ENCODE measurements around the gene LILRB3.
"Not testable (repeated sequence)": the region's sequence is repeated elsewhere in the genome, so short reads cannot be mapped to it uniquely, and the experiment has no call there.

Gene LILRB3

DNA sequence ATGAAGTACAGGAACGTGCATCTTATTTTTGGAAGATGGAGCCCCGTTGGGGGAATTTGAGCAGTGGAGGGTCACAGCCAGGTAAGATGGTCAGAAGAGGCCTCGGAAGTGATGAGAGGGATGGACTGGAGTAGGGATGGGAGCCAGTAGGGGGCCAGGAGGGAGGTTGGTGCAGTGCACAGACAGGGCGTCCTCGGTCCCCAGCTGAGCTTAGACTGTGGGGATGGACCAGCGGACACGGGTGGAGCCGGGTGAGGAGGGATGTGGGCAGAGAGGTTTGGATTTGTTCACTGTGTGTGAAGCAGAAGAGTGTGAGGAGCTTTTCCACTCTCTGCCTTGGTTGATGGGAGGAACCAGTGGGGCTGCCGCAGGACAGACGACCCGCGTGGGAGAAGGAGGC is 11.6 kb downstream of the LILRB3 start:
- in situ Hi-C loops (cut with MboI; ENCODE audit: low sequenced_read_pairs) = no loop called here

DNA sequence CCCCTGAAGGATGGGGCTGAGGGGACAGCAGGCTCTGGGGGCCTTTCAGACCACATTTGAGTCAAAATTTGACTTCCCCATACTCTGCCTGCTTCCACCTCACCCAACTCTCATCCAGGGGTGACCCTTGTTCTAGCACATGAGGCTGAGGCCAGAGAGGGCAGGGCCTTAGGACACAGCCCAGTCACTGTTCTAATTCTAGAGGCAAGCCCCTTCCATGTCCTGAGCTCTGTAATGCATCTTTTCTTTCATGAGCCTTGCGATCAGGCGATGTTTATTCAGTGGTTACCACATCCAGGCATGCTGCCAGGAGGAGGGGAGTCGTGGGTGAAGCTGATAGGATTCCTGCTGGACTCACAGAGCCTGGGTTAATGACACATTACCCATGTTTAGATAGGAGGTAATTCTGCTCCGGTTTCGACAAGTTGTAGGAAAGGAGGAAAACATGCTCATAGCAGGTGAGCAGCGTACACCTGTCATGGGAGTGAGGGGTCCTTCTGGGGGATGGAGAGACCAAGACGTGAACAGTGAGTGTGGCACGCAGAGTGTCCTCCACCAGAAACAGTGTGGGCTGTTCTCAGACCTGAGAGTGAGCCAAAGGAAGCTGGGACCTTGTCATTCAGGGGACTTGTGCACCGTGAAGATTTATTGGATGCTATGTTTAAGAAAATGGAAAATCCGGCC is 12.9 kb downstream of the LILRB3 start:
- in situ Hi-C loops (cut with MboI; ENCODE audit: low sequenced_read_pairs) = no loop called here

DNA sequence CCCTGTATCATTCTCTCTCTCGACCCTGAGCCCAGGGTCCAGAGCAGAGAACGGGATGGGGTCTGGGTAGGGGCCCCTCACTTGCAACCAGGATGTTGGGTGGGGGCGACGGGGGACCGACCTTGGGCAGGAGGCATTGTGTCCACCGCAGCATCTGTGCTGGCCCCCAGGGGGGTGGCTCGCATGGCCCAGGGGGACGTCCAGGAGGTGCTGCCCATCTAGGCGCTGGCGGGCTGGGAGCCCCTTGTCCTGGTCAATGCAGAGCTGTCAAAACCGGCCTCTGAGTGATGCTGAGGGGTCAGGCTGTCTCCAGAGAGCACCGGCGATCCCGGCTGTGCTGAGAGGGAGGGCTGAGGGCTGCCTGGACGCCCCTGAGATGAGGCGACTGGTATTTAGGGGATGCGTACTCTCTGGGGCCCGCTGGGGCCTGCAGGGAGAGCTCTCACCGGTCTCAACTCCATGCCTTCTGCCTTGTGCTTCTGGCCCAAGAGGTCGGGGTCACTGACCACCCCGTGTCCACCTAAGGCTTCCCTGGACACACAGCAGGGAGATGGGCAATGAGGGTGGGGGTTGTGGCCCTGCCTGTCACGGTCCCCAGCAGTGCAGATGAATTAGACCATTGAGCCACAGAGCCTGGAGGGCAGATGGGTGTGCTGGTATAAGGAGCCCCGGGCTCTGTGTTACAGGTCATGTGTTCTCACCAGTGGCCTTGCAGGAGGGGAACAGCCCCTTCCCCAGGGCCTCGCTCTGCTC is 13.6 kb downstream of the LILRB3 start:
- in situ Hi-C loops (cut with MboI; ENCODE audit: low sequenced_read_pairs) = no loop called here

DNA sequence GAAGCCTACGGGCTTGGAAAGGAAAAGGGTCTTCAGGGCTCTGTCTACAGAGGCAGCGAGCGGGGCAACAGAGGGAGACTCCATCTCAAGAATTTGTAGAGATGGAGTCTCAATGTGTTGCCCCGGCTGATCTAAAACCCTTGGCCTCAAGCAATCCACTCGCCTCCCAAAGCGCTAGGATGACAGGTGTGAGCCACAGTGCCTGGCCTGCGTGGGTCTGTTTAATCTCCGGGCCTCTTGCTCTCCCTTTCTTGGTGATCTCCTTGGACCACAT is 14.1 kb downstream of the LILRB3 start:
- in situ Hi-C loops (cut with MboI; ENCODE audit: low sequenced_read_pairs) = no loop called here

DNA sequence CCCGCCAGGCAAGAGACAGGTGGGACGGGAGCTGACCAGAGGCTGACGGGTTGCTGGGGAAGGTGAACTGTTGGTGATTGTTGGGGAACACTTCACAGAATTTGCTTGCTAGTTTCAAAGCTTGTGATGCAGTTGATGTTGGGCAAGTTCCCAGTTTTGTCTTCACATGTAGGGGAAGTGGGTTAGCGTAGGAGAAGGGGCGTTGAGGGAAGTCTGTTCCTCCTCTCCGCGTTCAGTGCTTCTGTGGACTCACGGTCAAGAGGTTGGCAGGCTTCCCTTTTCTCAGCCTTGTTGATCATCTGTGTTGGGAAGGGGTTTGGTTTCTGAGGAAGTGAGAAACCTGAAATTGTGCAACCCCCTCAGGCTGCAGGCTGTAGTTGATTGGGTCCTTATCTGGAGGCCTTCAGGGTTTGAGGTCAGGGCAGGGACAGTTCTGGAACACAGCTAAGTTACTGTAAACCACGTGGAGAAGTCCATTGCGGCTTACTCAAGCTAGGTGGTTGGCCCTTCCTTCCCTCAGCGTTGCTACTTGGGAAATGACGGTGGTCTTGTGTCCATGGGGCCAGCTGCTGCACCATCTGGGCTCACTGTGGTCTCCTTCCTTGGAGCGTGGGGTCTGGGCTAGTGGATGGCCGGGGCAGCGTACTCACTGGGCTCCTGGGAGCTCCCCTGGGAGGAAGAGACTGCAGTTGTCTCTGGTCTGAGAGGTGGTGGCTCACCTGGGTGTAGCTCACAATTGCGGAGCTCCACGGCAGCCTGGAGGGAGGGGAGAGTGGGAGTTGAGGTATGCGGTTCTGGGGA is 14.6 kb downstream of the LILRB3 start:
- in situ Hi-C loops (cut with MboI; ENCODE audit: low sequenced_read_pairs) = no loop called here

DNA sequence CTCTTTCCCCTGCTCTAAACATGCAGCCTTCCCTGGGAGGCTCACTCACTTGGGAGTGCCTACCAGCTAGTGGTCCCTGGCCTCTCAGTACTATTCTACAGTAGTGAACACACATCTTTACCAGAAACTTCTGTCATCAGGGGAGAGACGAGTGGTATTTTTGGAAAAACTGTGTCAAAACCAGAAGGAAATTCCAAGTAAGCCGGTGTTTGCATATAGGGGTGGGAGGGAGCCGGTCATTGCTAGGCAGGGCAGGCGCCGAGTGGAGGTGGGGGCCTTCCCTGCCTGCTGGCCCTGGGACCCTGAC is 15.2 kb downstream of the LILRB3 start:
- in situ Hi-C loops (cut with MboI; ENCODE audit: low sequenced_read_pairs) = no loop called here

DNA sequence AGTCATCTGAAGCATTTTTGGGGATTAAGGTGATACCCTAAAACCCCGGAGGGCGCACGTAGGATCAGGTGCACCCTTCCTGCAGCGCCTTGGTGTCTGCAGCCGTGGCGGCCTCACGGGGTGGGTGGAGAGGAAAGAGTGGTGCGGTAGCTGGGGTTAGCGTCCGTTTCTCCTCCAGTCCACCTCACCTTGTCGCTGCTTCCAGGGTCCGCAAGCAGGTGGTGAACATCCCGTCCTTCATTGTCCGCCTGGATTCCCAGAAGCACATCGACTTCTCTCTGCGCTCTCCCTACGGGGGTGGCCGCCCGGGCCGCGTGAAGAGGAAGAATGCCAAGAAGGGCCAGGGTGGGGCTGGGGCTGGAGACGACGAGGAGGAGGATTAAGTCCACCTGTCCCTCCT is 15.6 kb downstream of the LILRB3 start:
- in situ Hi-C loops (cut with MboI; ENCODE audit: low sequenced_read_pairs) = not testable (repeated sequence)

DNA sequence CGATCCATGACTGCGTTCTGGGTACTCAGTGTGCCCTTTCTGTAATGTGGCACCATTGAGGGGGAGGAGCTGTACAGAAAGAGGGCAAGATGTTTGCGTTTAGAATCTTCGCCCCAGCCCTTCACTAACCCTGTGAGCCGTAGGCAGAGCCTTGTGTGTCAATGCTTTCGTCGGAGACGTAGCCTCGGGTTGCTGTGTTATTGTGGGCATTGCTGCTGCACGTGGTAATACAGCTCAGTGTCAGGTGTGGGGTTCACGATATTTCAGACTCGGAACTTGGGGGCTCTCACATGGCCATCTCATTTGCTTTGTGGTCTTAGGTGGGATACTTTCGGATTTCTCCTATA is 16.0 kb downstream of the LILRB3 start:
- in situ Hi-C loops (cut with MboI; ENCODE audit: low sequenced_read_pairs) = no loop called here

DNA sequence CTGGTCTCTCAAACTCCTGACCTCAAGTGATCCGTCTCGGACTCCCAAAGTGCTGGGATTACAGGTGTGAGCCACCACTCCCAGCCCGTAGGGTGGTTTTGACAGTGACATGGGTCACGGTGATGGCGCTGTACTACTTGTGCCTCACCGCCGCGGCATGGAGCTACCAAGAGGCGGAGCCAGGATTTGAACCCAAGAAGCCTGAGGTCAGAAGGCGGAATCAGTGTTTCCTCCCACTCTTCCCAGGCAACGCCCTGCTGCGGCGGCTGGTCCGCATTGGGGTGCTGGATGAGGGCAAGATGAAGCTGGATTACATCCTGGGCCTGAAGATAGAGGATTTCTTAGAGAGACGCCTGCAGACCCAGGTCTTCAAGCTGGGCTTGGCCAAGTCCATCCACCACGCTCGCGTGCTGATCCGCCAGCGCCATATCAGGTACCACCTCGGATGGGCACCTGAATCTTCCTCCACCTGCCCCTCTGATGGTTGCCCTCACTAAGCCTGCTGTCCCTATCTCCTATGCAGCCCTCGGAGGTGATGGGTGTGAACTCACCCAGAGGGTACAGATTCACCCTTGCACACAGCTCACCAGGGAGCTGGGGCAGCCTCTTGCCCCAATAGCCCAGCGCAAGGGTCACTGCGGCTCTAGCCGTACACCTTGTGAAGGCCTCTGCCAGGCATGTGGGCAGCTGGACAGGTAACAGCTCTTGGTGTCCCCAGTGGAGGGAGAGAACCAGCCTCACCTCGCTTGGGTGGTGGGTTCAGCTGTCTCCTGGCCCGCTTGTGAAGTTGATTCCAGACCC is 16.6 kb downstream of the LILRB3 start:
- in situ Hi-C loops (cut with MboI; ENCODE audit: low sequenced_read_pairs) = no loop called here

DNA sequence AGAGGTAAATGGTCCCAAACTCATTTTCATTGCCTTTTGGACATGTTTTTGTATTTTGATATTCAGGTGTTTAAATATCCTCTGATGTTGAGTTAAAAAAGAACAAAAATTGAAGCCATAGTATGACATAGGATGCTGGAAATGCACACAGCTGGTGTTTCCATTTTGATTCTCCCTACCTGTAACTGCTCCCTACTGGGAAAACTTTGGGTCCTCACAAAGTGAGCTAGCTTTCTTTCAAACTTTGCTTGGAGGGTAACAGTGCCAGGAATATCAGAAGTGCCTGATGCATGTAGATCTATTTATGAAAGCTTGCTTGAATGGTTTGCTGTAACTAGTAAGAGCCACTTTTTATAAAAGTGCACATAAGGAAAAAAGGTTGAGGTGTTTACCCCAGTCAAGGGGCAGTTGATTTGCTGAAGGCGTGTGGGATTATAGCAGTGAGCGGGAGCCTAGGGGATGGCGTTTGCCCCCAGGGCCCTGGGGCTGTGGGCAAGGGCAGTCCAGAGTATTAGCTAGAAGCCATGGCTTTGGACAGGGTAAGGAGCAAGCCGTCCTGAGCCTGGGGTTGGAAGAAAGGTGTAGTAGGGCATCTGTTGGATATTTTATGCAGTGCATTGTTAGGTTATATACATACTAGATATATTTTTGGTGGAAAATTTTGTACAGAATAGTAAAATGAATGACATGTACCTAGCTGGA is 17.9 kb downstream of the LILRB3 start:
- in situ Hi-C loops (cut with MboI; ENCODE audit: low sequenced_read_pairs) = no loop called here

DNA sequence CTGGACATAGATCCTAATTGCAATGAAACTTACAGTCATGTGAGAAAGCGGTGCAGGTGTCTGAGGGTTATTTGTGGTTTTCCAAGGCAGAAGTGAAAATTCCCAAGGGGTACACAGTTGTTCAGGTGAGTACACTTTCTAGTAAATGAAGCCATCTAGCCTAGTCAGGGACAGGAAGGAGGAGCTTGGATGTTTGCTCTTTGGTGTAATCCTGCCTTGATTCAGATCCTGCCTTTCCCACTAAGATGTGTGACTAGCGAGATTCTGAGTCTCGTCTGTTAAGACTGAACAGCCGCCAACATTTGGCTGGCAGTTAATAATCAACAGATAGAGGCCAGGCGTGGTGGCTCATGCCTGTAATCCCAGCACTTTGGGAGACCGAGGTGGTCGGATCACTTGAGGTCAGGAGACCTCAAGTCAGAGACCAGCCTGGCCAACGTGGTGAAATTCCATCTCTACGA is 19.6 kb downstream of the LILRB3 start:
- in situ Hi-C loops (cut with MboI; ENCODE audit: low sequenced_read_pairs) = no loop called here

DNA sequence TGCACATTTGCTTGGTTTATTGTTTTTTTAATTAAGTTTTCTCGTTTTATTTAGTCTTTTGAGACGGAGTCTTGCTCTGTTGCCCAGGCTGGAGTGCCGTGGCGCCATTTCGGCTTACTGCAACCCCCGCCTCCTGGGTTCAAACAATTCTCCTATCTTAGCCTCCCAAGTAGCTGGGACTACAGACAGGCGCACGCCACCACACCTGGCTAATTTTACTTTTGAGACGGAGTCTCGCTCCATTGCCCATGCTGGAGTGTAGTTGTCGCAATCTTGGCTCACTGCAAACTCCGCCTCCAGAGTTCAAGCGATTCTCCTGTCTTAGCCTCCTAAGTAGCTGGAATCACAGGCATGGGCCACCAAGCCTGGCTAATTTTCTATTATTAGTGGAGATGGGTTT is 20.8 kb downstream of the LILRB3 start:
- in situ Hi-C loops (cut with MboI; ENCODE audit: low sequenced_read_pairs) = no loop called here

DNA sequence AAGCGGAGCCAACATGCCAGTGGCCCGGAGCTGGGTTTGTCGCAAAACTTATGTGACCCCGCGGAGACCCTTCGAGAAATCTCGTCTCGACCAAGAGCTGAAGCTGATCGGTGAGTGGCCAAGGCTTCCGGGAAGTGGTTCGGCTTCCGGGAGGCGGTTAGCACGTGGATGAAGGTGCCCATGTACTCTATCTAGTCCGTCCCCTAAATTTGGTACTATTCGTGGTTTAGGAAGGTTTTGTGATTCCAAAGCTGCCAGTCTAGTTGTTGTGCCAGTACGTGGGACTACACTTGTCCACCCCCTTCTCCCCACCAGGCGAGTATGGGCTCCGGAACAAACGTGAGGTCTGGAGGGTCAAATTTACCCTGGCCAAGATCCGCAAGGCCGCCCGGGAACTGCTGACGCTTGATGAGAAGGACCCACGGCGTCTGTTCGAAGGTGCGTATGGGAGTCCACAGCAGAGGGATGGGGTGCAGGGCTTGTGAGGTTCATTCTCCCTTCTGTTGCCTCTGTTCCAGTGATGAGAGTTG is 21.6 kb downstream of the LILRB3 start:
- in situ Hi-C loops (cut with MboI; ENCODE audit: low sequenced_read_pairs) = no loop called here

DNA sequence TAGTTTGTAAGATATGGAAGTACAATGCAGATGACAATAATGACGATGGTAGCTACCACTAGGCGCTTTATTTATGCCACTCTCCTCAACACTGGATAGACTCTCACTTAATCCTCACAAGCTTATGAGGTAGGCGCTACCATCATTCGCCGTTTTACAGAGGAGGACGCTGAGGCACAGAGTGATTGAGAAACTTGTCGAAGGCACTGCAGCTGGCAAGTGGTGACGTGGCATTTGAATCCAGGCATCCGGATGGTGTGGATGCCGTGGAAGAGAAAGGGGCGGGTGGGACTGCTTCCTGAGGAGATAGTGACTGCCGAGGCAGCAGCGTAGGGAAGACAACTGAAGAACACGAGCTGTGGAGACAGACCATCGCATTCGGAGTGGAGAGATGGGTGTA is 23.4 kb downstream of the LILRB3 start:
- in situ Hi-C loops (cut with MboI; ENCODE audit: low sequenced_read_pairs) = no loop called here

DNA sequence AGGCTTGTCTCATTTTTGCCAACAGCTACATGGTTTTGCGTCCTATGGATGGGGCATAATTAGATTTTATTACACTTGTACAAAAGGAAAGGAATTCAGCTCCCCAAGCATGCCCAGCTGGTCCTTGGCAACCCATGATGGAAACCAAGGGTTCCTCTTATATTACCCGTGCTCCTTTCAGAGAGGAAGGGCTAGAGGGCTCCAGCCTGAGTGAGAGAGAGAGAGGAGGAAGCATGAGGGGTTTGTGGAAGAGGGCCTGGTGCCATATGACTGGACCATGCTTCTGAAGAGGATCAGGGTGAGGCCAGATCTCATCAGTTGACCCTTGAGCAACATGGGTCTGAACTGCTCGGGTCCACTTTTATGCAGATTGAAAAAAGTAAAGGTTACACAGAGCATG is 25.7 kb downstream of the LILRB3 start:
- in situ Hi-C loops (cut with MboI; ENCODE audit: low sequenced_read_pairs) = no loop called here

DNA sequence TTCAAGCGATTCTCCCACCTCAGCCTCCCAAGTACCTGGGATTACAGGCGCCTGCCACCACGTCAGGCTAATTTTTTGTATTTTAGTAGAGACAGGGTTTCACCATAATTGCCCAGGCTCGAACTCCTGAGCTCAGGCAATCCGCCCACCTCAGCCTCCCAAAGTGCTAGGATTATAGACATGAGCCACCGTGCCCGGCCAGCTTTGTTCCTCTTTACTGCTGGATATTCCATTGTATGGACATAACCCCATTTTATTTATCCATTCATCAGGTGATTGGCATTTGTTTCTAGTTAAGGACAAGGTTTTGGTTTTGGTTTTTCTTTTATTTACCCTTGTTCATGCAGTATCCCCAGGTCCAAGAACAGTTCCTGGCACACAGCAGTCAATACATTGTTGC is 26.3 kb downstream of the LILRB3 start:
- in situ Hi-C loops (cut with MboI; ENCODE audit: low sequenced_read_pairs) = no loop called here

DNA sequence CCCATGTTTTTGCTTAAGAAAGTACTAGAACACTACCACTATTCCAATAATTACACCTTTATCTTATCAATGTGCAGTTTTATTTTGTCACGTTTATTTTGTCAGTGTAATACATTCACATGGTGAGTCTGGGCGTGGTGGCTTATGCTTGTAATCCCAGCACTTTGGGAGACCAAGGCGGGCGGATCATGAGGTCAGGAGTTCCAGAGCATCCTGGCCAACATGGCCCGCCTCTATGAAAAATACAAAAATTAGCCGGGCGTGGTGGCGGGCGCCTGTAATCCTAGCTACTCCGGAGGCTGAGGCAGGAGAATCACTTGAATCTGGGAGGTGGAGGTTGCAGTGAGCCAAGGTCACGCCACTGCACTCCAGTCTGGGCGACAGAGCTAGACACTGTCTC is 28.3 kb downstream of the LILRB3 start:
- in situ Hi-C loops (cut with MboI; ENCODE audit: low sequenced_read_pairs) = not testable (repeated sequence)

DNA sequence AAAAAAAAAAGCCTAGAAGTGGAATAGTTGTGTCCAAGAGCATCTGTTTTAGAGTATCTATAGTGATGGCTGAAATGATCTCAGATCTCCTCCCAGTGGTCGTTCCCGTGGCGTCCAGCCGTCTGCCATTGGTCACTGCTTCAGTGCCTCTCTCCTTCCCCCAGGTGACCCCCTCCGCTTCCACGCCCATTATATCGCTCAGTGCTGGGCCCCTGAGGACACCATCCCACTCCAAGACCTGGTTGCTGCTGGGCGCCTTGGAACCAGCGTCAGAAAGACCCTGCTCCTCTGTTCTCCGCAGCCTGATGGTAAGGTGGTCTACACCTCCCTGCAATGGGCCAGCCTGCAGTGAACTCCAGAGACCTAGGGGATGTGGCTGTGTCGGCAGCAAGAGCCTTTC is 29.8 kb downstream of the LILRB3 start:
- in situ Hi-C loops (cut with MboI; ENCODE audit: low sequenced_read_pairs) = no loop called here

DNA sequence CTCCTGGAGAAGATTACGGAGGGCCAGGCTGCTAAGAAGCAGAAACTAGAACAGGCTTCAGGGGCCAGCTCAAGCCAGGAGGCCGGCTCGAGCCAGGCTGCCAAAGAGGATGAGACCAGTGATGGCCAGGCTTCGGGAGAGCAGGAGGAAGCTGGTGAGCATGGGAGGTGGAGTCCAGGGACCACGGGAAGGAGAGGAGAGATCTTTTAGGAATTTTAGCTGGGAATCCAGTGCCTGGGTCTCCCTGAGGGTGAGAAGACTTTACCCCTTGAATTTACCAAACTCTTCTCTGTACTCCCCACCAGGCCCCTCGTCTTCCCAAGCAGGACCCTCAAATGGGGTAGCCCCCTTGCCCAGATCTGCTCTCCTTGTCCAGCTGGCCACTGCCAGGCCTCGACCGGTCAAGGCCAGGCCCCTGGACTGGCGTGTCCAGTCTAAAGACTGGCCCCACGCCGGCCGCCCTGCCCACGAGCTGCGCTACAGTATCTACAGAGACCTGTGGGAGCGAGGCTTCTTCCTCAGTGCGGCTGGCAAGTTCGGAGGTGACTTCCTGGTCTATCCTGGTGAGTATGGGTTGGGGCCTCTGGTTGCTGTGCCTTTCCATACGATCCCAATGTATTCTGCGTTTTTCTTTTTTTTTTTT is 30.9 kb downstream of the LILRB3 start:
- in situ Hi-C loops (cut with MboI; ENCODE audit: low sequenced_read_pairs) = no loop called here
